GM12864 (cell line): ENCODE data around the gene KCTD18.

Source experiments
- DNase-seq: peaks from one replicate; pipeline ENCODE4 v3.0.0-alpha.2; 2011; ENCODE audit warnings: low read depth
- H3K4me3 ChIP-seq: 2 replicates; pipeline ENCODE4 v1.5.1; 2011; ENCODE audit warnings: mild to moderate bottlenecking, low read depth, low read length, control low read depth
- CTCF ChIP-seq: IDR thresholded peaks from 2 replicates; pipeline ENCODE4 v1.5.1; 2011; ENCODE audit warnings: low read depth, mild to moderate bottlenecking, moderate library complexity, low read length, control low read depth, inconsistent platforms; ENCODE audit errors: missing control alignments

KCTD18 gene

GRCh38 chr2:200509612-200510433 is at the start of gene KCTD18:
TSS of gene KCTD18 (minus strand) at chr2:200510068. CDS start at chr2:200507016, 3,052 bp downstream.
- TF ChIP-seq CTCF: peak; percentile 73
- peak; percentile 66 for DNase-seq
- peak within 1 kb of the TSS; percentile 94 for H3K4me3 ChIP-seq

- DNase-seq: no peak
- TF ChIP-seq CTCF: no peak
- H3K4me3 ChIP-seq: no peak overlapping the region
Measured at GRCh38 chr2:200540793-200541192, 30.9 kb upstream of the KCTD18 start.

- no peak for TF ChIP-seq CTCF
- DNase-seq: no peak
- no peak overlapping the region for H3K4me3 ChIP-seq
Measured at GRCh38 chr2:200538139-200538538, 28.3 kb upstream of the KCTD18 start.

- H3K4me3 ChIP-seq: no peak overlapping the region
- no peak for TF ChIP-seq CTCF
- DNase-seq: no peak
Measured at GRCh38 chr2:200534572-200534971, 24.7 kb upstream of the KCTD18 start.

GRCh38 chr2:200533754-200534153 is 23.9 kb upstream of the KCTD18 start:
- no peak for DNase-seq
- no peak overlapping the region for H3K4me3 ChIP-seq
- no peak for TF ChIP-seq CTCF

GRCh38 chr2:200528228-200528627 is 18.4 kb upstream of the KCTD18 start:
- no peak for DNase-seq
- no peak overlapping the region for H3K4me3 ChIP-seq
- no peak for TF ChIP-seq CTCF

GRCh38 chr2:200525882-200526651 is 16.2 kb upstream of the KCTD18 start, which contains the start of gene SGO2:
TSS of gene SGO2 (plus strand) at chr2:200526207. CDS start at chr2:200532976, 6,769 bp downstream.
- DNase-seq: peak; percentile 90
- no peak for TF ChIP-seq CTCF

More at GRCh38 chr2:200525882-200526651, 16.2 kb upstream of the KCTD18 start, which contains the start of gene SGO2:
- H3K4me3 ChIP-seq: peak within 1 kb of the TSS; percentile 63
